Hematopoietic multipotent progenitor cell treated with erythropoietin and hydrocortisone succinate and interleukin-3 and kit ligand, for 6 days (in vitro differentiated cells): Measurements from ENCODE around the gene NPAS4.
A peak's percentile ranks its signal among the peaks of the same experiment; 100 is the strongest.
"Not testable (repeated sequence)": the region's sequence is repeated elsewhere in the genome, so short reads cannot be mapped to it uniquely, and the experiment has no call there.

Experiments used
- DNase-seq: peaks from one replicate; pipeline ENCODE4 v3.0.0-alpha.2; 2015

Gene NPAS4

DNA sequence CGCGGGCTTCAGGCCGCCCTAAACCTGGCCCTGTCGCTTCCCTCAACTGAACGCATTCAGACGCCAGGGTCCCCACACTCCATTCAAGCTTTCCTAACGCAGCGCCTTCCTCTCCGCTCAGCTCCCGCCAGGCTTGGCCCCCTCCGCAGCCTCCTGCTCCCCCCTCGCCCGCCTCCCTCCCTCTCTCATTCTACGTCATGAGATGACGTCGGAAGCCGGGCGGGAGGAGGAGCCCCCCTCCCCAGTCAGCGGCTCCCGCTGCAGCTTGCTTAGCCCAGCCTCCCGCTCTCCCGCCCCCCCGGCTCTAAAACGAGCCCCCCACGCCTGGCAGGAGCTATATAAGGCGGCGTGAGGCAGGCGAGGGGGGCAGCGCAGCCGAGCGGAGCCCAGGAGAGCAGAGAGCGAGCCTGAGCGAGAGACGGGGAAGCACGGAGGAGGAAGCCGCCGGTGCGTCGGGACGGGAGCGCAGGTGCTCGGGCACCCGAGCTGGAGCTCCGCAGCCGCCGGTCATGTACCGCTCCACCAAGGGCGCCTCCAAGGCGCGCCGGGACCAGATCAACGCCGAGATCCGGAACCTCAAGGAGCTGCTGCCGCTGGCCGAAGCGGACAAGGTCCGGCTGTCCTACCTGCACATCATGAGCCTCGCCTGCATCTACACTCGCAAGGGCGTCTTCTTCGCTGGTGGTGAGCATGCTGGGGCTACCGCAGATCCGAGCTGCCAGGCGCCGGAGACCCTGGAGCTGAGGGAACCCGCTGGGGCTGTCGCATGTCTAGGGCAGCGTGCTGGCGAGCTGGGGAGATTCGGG is at the start of gene NPAS4:
TSS of gene NPAS4 (plus strand) at position 365 of the 806 bp plus-strand sequence. CDS start at position 510, 145 bp downstream.
- no peak for DNase-seq

DNA sequence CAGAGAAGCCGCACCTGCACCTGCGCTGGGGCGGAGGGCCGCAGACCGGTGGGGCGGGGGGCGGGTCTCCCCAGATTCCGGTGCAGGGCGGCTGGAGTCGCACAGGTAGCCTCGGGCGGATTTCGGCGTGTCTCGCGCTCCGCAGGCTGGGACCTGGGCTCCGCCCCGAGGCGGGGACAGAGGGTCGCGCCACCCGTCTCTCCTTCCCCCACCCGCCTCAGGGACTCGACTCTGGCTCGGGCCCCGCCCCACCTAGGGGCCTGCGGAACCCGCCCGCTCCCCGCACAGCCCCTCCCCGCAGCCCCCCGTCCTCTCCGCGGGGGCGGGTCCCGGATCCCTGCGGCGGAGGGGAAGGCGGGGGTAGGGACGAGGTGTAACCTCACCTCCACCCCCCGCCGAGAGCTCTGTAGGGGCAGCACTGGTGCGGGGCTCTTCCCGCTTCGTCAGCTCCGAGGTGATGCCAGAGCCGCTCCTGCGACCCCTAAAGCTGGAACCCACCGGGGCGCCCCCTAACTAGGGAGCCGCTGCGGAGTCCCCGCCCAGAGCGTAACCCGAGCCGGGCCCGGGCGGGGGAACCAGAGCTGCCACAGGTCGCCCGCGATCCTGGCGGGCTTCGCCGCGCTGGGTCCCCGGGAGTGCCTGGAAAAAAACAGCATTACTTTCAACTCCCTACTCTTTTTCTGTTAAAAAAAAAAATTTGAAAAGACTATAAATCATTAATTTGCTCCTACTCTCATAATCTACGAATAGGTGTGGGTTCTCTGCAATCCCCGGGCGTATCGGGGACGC is 49.0 kb upstream of the NPAS4 start, which contains the start of gene SLC29A2:
TSS of gene SLC29A2 (minus strand) at position 134 of the 789 bp plus-strand sequence. CDS start 169 bp downstream, outside the sequence.
- DNase-seq: peak; percentile 87

DNA sequence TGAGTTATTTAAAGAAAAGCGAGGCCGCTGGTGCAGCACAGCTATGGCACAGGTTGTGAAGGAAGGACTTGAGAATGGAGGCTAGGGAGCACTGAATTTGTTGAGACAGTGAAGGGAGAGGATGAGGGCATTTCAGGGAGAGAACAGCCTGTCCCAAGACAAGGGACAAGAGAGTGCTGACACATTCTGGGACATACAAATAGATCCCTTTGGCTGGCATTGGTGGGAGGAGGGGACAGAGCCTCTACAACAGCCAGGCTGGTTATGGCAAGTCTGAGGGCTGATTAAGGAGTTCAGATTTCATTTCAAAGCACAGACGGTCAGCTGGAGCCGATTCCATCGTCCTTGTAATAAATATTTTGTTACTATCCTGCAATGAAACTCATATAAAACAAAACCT is 47.6 kb upstream of the NPAS4 start:
- no peak for DNase-seq

DNA sequence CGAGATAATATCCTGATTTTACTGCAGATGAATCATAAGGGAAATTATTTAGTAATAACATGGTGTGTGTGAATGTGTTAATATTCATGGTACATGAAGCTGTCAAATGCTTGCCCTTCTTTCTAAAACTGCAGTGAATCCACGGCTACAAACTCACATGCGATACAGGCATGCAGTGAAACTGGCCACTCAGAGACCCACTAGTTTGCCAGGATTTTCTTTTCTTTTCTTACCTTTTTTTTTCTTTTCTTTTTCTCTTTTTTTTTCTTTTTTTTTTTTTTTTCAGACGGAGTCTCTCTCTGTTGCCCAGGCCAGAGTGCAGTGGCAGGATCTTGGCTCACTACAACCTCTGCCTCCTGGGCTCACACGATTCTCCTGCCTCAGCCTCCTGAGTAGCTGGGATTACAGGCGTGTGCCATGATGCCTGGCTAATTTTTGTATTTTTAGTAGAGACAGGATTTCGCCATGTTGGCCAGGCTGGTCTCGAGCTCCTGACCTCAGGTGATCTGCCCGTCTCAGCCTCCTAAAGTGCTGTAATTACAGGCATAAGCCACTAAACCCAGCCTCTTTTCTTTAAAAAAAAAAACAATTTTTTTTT is 47.0 kb upstream of the NPAS4 start:
- not testable (repeated sequence) for DNase-seq

DNA sequence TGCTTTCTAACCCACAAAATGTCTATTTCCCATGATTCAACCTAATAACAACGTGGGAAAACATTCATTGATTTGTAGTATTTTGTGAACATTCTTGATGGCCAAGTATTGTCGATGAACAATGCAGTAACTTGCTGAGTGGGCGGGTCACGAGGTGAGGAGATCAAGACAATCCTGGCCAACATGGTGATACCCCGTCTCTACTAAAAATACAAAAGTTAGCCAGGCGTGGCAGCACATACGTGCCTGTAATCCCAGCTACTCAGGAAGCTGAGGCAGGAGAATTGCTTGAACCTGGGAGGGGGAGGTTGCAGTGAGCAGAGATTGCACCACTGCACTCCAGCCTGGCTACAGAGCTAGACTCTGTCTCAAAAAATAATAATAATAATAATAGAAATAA is 40.6 kb upstream of the NPAS4 start:
- DNase-seq: not testable (repeated sequence)

DNA sequence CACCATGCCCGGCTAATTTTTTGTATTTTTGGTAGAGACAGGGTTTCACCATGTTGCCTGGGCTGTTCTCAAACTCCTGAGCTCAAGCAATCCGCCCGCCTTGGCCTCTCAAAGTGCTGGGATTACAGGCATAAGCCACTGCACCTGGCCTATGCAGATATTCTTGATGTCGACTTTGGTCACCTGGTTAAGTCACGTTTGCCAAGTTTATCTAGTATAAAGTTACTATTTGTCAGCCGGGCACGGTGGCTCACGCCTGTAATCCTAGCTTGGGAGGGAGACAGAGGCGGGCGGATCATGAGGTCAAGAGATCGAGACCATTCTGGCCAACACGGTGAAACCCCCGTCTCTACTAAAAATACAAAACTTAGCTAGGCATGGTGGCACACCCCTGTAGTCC is 36.5 kb upstream of the NPAS4 start:
- not testable (repeated sequence) for DNase-seq

DNA sequence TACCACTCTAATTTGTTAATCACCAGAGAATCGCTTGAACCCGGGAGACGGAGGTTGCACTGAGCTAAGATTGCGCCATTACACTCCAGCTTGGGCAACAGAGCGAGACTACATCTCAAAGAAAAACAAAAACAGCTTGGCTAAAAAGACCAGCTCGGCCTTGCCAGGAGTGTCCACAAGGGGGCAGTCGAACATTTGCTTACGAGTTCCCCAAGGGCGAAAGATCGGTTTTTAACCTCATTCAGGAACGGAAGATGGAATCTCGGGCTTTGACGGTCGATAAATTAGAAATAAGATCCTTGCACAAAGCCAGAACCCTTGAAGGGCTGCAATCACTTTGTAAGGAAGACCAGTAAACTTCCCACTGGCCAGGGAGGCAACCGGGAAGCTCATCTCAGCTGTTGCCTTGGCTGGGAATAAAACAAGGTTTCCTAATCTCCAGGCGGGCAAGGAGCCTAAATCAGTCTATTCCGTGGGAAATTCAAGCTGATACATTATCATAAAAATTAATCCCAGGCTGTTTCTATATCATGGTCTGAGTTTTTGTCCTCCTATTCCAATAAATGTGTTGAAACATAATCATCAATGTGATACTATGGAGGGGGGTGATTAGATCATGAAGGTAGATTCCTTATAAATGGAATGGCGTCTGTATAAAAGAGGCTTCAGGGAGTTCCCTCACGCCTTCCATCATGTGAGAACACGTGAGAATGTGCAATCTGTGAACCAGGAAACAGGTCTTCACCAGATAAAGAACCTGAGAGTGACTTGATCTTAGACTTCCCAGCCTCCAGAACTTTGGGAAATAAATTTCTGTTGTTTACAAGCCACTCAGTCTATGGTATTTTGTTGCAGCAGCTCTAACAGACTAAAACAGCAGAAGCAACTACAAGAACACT is 34.4 kb upstream of the NPAS4 start:
- DNase-seq: peak; percentile 91

DNA sequence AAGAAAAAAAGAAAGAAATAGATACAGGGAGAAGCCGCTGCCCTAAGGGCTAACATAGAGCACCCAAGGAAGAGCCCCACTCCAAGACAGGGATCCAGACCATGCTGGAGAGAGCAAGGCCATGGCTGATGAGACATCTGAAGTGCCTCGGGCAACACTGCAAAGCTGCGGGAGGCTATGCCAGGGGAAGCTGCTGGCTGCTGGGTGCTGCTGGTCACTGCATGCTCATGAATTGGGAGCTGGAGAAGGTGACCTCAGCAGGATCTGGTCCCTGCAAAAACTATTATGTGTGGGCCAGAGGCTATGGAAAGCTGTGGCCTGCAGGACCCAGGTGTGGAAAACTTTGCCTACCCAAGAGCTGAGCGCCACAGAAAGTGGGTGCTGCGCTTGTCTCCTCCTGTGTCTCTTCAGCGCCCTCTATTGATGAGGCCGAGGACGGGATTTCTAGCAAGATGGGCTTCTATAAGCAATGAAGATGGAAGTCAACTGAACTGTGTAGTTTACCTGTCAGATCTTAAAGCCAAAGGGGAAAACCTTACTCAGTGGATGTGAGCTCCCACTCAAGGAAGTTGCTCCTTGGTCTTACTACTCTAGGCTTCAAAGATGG is 32.0 kb upstream of the NPAS4 start:
- peak; percentile 91 for DNase-seq

DNA sequence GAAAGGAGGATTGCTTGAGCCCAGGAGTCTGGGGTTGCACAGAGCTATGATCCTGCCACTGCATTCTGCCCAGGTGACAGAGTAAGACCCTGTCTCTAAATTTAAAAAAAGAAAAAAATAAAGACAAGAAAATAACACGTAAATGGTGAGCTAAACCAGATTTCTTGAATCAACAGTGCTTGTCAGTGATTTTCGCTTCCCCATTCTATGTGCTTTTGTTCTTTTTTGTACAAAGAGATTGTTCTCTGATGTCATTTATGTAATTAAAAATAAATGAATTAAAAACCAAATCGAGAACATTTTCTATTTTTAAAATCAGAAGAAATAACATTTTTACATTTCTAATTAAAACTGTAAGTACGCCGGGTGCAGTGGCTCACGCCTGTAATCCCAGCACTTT is 29.5 kb upstream of the NPAS4 start:
- DNase-seq: no peak

DNA sequence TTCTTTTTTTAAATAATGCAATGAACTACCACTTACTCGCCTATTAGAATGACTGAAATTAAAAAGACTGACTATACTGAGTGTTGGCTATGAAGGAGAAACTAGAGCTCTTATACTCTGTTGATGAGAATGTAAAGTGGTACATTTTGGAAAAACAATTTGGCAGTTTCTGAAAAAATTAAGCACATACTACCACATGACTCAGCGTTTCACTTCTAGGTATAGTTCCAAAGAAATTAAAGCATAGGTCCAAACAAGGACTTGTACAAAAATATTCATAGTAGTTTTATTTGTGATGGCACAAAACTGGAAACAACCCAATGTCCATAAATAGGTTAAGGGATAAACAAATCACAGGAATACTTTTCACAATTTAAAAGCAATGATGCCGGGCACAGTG is 26.9 kb upstream of the NPAS4 start:
- DNase-seq: no peak

DNA sequence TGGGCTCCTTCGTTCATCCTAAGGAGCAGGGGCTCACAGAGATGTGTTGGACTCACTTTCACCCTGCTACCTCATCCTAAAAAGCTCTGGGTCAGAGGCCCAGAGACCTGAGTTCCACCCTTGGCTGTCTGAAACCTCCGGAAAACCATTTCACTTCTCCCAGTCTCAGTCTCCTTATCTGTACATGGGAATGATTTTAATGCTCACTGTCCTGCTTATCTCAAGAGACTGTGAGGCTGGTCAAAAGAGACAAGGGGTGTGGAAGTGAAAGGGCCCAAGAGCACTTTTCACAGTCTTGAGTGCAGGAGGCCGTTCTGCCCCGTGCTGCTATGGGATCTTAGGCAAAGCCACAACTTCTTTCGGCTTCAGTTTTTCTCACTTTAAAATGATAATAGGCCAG is 13.2 kb upstream of the NPAS4 start:
- DNase-seq: no peak

DNA sequence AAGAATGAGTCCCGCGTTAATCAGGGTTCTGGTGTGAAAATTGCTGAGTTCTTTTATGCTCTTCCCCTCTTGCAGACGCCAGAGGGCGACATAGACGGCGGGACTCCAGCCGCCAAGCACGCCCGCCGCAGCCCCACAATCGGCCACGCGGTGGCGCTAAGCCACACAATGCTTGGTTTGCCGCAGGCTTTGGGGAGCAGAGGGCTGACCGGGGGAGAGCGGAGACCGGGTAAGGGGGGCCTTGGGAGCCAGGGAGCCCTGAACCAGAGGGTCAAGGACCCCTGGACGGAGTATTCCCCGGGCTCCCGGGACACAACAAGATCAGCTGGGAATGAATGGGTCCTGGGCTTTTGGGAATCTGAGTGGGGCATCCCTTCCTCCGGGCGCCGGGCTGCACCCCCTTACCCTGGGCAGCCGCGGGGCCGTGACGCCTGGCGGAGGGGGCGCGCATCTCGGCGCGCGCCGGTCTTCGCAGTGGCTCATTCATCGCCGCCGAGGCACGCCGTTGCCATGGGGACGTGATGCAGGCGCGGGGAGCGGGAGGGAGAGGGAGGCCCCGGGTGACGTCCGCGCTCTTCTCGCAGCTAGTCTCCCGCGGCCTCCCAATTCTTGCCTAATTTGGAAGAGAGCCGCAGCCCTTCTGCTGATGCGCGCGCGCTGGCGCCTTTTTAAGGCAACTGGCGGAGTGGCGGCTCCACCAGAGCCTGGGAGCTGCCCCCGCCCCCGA is 12.2 kb upstream of the NPAS4 start:
- DNase-seq: peak; percentile 88

DNA sequence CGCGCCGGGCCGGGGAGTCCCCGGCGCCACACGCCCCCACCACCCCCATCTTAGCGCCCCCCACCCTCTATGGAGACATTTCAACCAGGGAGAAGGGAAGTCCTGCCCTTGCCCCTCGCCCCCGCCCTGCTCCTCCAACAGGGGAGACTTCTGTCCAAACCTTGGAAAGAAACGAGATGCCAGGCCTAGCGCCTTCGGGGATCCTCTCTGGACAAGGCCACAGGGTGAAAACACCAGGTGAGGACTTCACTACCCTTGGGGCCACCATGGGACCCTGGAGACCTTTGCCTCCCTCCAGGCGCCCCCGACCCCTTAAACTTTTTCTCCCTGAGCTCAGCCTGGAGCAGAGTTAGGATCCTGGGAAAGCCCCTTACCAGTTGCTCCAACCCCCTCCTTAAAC is 11.6 kb upstream of the NPAS4 start:
- no peak for DNase-seq

DNA sequence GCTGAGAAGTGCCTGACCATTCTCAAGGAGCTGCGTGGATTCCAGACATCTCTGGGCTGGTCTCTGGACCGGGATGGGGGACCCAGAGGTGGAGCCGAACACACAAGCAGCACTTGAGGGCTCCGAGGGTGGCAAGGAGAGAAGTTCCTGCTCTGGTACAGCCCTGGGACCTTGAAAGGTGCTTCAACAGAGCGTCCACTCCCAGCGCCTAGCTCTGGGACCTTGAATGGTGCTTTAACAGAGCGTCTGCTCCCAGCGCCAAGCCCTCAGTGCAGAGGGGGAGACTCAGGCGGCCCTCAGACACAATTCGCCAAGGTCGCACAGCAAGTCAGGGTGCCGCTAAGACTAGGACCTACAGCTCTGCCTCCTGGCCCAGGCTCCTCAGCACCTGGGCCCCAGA is 10.6 kb upstream of the NPAS4 start:
- no peak for DNase-seq

DNA sequence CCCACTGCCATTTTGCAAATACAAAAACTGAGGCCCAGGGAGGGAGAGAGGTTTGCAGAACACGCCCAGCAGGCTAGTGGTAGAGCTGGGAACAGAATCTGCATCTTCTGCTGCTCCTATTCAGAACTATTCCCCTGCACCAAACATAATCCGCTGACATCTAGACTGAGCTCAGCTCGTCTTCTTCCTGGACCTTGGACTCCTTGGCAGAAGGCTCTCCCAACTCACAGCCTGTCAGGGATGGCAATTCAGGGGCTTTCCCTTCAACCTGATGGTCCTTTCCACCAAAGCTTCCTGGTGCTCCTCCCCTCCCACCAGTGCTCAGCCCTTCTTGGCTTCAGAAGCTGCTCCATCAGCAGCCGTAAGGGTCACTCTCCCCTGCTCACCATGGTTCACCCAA is 9.5 kb upstream of the NPAS4 start:
- no peak for DNase-seq

DNA sequence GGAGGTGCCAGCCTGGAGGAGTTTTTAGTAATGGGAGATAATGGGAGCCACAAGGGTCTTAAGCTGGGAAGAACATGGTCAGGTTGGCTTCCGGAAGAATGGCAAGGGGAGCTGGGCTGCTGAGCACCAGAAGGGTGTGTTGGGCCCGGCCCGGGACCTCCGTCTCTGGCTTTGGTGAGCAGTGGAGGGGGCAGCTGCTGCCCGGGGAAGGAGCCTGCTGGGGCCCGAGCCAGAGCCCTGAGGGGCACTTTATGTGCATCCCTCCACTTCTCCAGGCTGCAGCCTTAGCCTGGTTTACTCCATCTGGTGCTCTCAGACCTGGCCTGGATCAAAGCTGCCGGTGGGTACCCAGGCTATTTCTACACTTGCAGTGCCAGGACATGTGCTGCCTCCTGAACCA is 8.7 kb upstream of the NPAS4 start:
- DNase-seq: no peak

DNA sequence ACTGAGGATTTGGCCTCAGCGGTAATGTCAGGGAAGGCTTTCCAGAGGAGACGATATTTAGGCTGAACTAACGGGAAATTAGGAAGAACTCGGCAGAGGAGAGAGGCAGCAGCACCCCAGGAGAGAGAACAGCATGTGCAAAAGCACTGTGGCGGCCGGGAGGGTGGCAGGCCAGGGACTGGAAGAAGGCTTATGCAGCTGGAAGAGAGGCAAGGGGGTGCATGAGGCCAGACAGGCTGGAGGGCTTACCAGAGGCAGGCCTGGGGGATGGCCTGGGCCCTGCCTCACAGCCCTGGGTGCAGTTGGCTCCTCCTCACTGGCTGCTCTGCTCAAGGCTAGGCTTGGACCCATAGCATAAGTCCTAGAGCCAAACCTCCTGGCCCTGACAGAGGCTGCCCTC is 7.7 kb upstream of the NPAS4 start:
- no peak for DNase-seq

DNA sequence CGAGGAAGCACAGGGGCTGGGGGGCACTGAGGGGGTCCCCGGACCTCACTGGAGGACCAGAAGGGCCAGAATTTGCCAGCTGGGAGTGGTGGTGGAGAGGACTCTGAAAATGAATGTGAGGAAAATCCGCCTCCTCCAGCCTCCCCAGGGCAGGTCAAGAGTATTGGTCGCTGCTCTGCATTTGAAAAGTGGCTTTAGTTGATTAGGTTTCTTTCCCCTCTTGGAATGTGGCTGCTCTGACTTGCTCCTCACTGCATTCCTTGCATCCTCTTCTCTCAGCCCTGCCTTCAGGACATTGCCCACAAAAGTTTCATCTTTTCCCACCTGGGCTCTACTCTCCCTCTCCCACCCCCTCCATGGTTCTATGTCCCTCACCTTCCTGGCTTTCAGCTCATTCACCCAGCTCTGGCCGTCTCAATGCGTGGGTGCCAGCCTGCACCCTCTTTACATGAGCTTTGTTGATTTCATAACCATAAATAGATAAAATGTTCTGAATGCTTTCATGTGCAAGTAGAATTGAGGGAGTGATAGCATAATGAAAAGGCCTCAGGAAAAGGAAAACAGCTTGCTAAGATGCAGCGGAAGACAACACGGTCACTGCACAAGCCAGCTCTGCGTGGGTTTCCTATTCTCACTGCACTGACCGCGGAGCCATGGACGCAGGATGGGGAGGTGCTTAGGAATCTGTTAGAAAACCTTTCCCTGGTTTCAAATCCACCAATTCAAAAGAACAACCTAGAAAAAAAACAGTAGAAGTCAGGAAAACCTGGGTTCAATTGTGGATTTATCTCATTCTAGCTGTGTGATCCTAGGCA is 6.5 kb upstream of the NPAS4 start:
- DNase-seq: no peak

DNA sequence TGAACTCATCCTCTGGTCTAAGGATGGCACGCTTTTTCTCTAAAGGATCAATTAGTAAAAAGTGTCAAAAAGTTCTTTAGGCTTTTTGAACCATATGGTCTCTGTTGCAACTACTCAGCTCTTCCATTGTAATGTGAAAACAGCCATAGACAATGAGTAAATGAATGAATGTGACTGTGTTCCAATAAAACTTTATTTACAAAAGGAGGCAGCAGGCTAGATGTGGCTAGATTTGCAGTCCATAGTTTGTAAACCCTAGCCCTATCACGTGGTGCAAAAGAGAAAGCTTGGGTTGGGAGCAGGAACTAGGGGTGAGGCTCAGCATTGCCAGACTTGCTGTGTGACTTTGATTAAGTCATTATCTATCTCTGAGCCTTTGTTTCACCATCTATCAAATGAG is 5.4 kb upstream of the NPAS4 start:
- DNase-seq: no peak

DNA sequence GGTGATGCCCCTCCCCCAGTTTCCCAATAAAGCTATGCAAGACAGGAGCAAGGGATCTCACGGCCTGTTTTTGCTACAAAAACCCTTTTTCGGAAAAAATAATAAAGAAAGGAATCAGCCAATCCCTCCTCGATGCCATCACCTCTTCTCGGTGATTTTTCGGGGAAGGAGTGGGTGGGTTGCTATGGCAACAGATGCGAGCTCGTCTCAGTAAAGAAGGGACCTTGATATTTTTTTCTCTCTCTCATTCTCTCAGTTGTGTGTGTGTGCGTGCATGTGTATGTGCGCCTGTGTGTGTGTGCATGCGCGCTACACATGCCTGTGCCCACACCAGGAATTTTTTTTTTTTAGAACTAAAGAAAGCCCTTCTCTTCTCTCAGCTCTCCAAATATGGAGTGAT is 3.8 kb upstream of the NPAS4 start:
- DNase-seq: no peak
